ENCODE data around the gene CCL22.

DNA sequence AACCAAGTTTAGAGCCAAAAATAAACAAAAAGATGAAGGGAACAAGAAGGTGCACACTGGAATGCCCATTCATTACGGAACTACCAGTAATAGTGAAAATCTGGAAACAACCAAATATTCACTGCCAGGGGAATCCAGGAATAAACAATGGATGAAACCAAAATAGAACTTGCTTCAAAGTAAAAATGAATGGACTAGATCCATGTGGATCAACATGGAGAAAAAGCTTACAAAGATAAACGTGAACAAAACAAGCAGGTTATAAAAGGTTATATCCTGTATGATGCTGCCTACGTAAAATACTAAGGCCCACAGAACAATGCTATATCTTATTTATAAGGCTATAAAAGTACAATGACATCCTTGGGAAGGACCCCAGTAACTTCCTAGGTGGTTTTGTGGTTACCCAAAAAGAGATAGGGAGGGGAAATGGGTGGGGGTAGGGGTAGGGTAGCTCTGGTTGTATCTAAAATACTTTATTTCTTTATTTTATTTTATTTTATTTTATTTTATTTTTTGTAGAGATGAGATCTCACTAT is 12.8 kb upstream of the CCL22 start:
- TF ChIP-seq CTCF (IDR thresholded peaks at IDR 0.05) (no peak), EZH2phosphoT487 (IDR thresholded peaks at IDR 0.05) (no peak), EZH2 (IDR thresholded peaks at IDR 0.05) (no peak)

Data from neural progenitor cell (in vitro differentiated cells).